ENCODE data around the gene PTK7. TPM values are rescaled to one million over a fixed set of nuclear protein-coding genes. Genes with fewer than 3 reads are reported as not detected.
A peak's percentile ranks its signal among the peaks of the same experiment; 100 is the strongest.

The PTK7 gene
- total and polyA plus RNA-seq, 5 donors = 4.1 to 9.4 (median 8.2) TPM

GRCh38 chr6:43173591-43174262 is 97.6 kb downstream of the PTK7 start:
- Histone ChIP-seq H3K4me3 (ENCODE audit: low read length) (peak overlapping the region; percentile 96), H3K27me3 (ENCODE audit: control insufficient read depth, insufficient read depth) (no peaks in the 10 kb centered on the region), H3K27ac (ENCODE audit: low read length) (peak overlapping the region; percentile 83), H3K9me3 (ENCODE audit: control insufficient read depth, low read length) (no peaks in the 10 kb centered on the region), H3K4me1 (ENCODE audit: control insufficient read depth, insufficient read depth, low read length) (peaks cover 10% of the 10 kb centered on the region)
- DNase-seq = peak in 2 of 3 donors; percentile 29 to 58
- intact Hi-C loops (cut with DNase I) = no loop called here
- ATAC-seq = no peak
- WGBS = 43% methylated on average over 11 of the region's 11 CpGs

GRCh38 chr6:43174263-43175112 is 98.4 kb downstream of the PTK7 start:
- Histone ChIP-seq H3K4me1 (ENCODE audit: control insufficient read depth, insufficient read depth, low read length) (peaks cover 10% of the 10 kb centered on the region), H3K27me3 (ENCODE audit: control insufficient read depth, insufficient read depth) (no peaks in the 10 kb centered on the region), H3K9me3 (ENCODE audit: control insufficient read depth, low read length) (no peaks in the 10 kb centered on the region), H3K4me3 (ENCODE audit: low read length) (peak overlapping the region; percentile 26), H3K27ac (ENCODE audit: low read length) (peak overlapping the region; percentile 83)
- under 1% methylated on average over 32 of the region's 32 CpGs for whole genome bisulfite sequencing
- intact Hi-C loops (cut with DNase I) = no loop called here
- ATAC-seq (peak; percentile 88 to 89), DNase-seq (peak; percentile 97 to 98 (median 98))

DNA sequence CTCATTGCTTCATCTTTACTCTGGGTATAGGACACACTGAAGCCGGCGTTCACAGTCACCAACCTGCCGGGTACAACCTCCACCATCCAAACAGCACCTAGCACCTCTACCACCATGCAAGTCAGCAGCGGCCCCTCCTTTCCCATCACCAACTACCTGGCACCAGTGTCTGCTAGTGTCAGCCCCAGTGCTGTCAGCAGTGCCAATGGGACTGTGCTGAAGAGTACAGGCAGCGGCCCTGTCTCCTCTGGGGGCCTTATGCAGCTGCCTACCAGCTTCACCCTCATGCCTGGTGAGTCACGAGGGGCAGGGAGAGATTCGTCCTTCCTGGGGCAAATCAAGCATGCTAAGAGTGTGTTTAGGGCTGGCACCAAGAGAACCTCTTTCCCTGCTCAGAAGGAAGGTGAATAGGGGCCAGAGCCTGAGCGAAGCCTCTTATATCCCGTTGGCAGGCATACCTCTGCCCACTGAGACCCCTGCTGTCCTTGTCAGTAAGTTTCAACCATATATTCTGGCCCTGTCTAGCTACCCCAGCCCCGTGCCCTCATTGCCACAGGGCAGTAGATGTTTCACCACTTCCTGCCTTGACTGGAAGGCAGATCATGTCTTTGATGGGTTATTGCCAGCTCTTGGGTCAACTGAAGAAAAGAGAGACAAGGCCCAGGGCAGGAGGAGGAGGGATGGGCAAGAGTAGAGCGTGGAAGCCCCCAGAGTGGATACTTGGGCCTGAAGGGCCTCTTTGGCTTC is 99.7 kb downstream of the PTK7 start:
- H3K4me1 ChIP-seq (ENCODE audit: control insufficient read depth, insufficient read depth, low read length) = peaks cover 10% of the 10 kb centered on the region
- no peak for ATAC-seq
- H3K27ac ChIP-seq (ENCODE audit: low read length) = no peak overlapping the region
- WGBS = 89% methylated on average over 11 of the region's 11 CpGs
- no peaks in the 10 kb centered on the region for H3K27me3 ChIP-seq (ENCODE audit: control insufficient read depth, insufficient read depth)
- H3K4me3 ChIP-seq (ENCODE audit: low read length) = no peak overlapping the region
- no peak for DNase-seq
- no peaks in the 10 kb centered on the region for H3K9me3 ChIP-seq (ENCODE audit: control insufficient read depth, low read length)
- intact Hi-C loops (cut with DNase I) = no loop called here

- no peaks in the 10 kb centered on the region for H3K9me3 ChIP-seq (ENCODE audit: control insufficient read depth, low read length)
- DNase-seq (peak in 1 of 3 donors; percentile 47), ATAC-seq (no peak)
- intact Hi-C loops (cut with DNase I) = no loop called here
- H3K27ac ChIP-seq (ENCODE audit: low read length) = no peak overlapping the region
- peaks cover 10% of the 10 kb centered on the region for H3K4me1 ChIP-seq (ENCODE audit: control insufficient read depth, insufficient read depth, low read length)
- whole genome bisulfite sequencing = 93% methylated on average over 6 of the region's 6 CpGs
- H3K27me3 ChIP-seq (ENCODE audit: control insufficient read depth, insufficient read depth) = no peaks in the 10 kb centered on the region
- no peak overlapping the region for H3K4me3 ChIP-seq (ENCODE audit: low read length)
These were observed 100.3 kb downstream of the PTK7 start for GRCh38 chr6:43176423-43176786.

GRCh38 chr6:43178150-43178549 is 102.0 kb downstream of the PTK7 start:
- DNase-seq (no peak), ATAC-seq (no peak)
- intact Hi-C loops (cut with DNase I) = no loop called here
- no peak overlapping the region for H3K27ac ChIP-seq (ENCODE audit: low read length)
- H3K4me1 ChIP-seq (ENCODE audit: control insufficient read depth, insufficient read depth, low read length) = peaks cover 5% of the 10 kb centered on the region
- no peaks in the 10 kb centered on the region for H3K9me3 ChIP-seq (ENCODE audit: control insufficient read depth, low read length)
- no peak overlapping the region for H3K4me3 ChIP-seq (ENCODE audit: low read length)
- H3K27me3 ChIP-seq (ENCODE audit: control insufficient read depth, insufficient read depth) = no peaks in the 10 kb centered on the region
- 85% methylated on average over 12 of the region's 12 CpGs for WGBS

- intact Hi-C loops (cut with DNase I) = no loop called here
- Histone ChIP-seq H3K9me3 (ENCODE audit: control insufficient read depth, low read length) (no peaks in the 10 kb centered on the region), H3K4me1 (ENCODE audit: control insufficient read depth, insufficient read depth, low read length) (no peaks in the 10 kb centered on the region), H3K27me3 (ENCODE audit: control insufficient read depth, insufficient read depth) (no peaks in the 10 kb centered on the region), H3K27ac (ENCODE audit: low read length) (no peak overlapping the region), H3K4me3 (ENCODE audit: low read length) (no peak overlapping the region)
- no peak for ATAC-seq
- DNase-seq = no peak
- WGBS = 88% methylated on average over 20 of the region's 20 CpGs
These were observed 103.1 kb downstream of the PTK7 start for GRCh38 chr6:43178951-43179830.

DNA sequence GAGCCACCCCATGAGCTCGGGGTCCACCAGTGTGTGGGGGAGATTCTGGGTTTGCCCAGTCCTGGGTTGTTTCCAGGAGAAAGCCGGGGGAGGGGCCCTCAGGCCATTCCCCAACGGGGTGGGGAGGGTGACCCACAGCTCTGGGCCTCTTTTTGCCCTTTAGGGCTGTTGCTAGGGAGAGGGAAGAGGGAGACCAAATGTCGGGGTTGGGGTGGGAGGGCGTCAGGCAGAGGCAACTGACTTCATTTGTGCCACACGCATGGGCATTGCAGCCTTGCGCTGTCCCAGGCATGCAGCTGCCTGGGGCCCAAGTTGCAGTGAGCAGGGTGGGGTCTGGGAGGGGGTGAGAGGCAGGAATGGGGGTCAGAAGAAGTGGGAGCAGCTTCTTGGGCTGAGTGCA is 103.9 kb downstream of the PTK7 start:
- Histone ChIP-seq H3K27ac (ENCODE audit: low read length) (no peak overlapping the region), H3K4me1 (ENCODE audit: control insufficient read depth, insufficient read depth, low read length) (no peaks in the 10 kb centered on the region), H3K9me3 (ENCODE audit: control insufficient read depth, low read length) (no peaks in the 10 kb centered on the region), H3K27me3 (ENCODE audit: control insufficient read depth, insufficient read depth) (no peaks in the 10 kb centered on the region), H3K4me3 (ENCODE audit: low read length) (no peak overlapping the region)
- intact Hi-C loops (cut with DNase I) = no loop called here
- WGBS = 77% methylated on average over 7 of the region's 7 CpGs
- DNase-seq = no peak
- ATAC-seq = no peak

- H3K27me3 ChIP-seq (ENCODE audit: control insufficient read depth, insufficient read depth) = no peaks in the 10 kb centered on the region
- no peaks in the 10 kb centered on the region for H3K4me1 ChIP-seq (ENCODE audit: control insufficient read depth, insufficient read depth, low read length)
- ATAC-seq (no peak), DNase-seq (no peak)
- no peak overlapping the region for H3K4me3 ChIP-seq (ENCODE audit: low read length)
- no peak overlapping the region for H3K27ac ChIP-seq (ENCODE audit: low read length)
- WGBS = 66% methylated on average over 5 of the region's 5 CpGs
- H3K9me3 ChIP-seq (ENCODE audit: control insufficient read depth, low read length) = no peaks in the 10 kb centered on the region
- intact Hi-C loops (cut with DNase I) = no loop called here
These were observed 104.9 kb downstream of the PTK7 start for GRCh38 chr6:43180985-43181384.

DNA sequence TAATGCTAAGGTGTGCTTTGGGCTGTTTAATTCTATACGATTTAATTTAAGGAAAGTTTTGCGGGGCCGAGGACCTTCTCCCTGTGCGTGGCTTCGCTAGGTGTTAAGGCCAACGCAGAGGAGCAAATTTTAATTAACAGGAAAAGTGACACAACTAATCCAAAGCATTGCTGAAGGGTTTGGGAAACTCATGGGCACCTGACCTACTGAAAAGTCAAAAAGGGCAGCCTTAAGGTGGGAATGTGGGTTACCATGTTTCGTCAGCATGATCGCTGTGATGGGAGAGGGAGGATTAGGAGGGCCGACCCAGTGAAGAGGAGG is 105.5 kb downstream of the PTK7 start:
- no peak for ATAC-seq
- Histone ChIP-seq H3K27ac (ENCODE audit: low read length) (peak overlapping the region; percentile 4), H3K27me3 (ENCODE audit: control insufficient read depth, insufficient read depth) (no peaks in the 10 kb centered on the region), H3K4me3 (ENCODE audit: low read length) (peak overlapping the region; percentile 62), H3K9me3 (ENCODE audit: control insufficient read depth, low read length) (no peaks in the 10 kb centered on the region), H3K4me1 (ENCODE audit: control insufficient read depth, insufficient read depth, low read length) (no peaks in the 10 kb centered on the region)
- intact Hi-C loops (cut with DNase I) = no loop called here
- WGBS = 44% methylated on average over 9 of the region's 9 CpGs
- no peak for DNase-seq

GRCh38 chr6:43181942-43182860 is 106.1 kb downstream of the PTK7 start, which contains the start of gene CUL9:
TSS of gene CUL9 (plus strand) at chr6:43182196. CDS start at chr6:43184311, 2,115 bp downstream.
- peak within 1 kb of the TSS; percentile 4 for H3K27ac ChIP-seq (ENCODE audit: low read length)
- no peaks in the 10 kb centered on the region for H3K27me3 ChIP-seq (ENCODE audit: control insufficient read depth, insufficient read depth)
- intact Hi-C loops (cut with DNase I) = no loop called here
- H3K9me3 ChIP-seq (ENCODE audit: control insufficient read depth, low read length) = no peaks in the 10 kb centered on the region
- DNase-seq = peak; percentile 90 to 96 (median 95)
- peak within 1 kb of the TSS; percentile 62 for H3K4me3 ChIP-seq (ENCODE audit: low read length)
- no peaks in the 10 kb centered on the region for H3K4me1 ChIP-seq (ENCODE audit: control insufficient read depth, insufficient read depth, low read length)
- WGBS = under 1% methylated on average over 51 of the region's 51 CpGs
- peak; percentile 96 to 98 for ATAC-seq
